Vagina (tissue), 2 donors: ENCODE data around the gene HAGHL. TPM values are rescaled to one million over a fixed set of nuclear protein-coding genes. Genes with fewer than 3 reads are reported as not detected.

Experiments
- DNase-seq, 2 donors: peaks; one replicate each; pipeline ENCODE4 v3.0.0-alpha.2; 2017; ENCODE audit errors: extremely low spot score in 2 of 2
- H3K27ac ChIP-seq: fragments of 200-600 bp; sonication (generic); one replicate; pipeline ENCODE4 v1.5.1; 2019
- H3K27me3 ChIP-seq: fragments of 200-600 bp; sonication (generic); one replicate; pipeline ENCODE4 v1.5.1; 2019
- H3K36me3 ChIP-seq, 2 donors: fragments of 200-600 bp; sonication (generic); one replicate each; pipeline ENCODE4 v1.5.1; 2017 to 2019
- H3K4me1 ChIP-seq: fragments of 200-600 bp; sonication (generic); one replicate; pipeline ENCODE4 v1.5.1; 2019
- H3K4me3 ChIP-seq, 2 donors: fragments of 200-600 bp; sonication (generic); 1 replicate in 1 of 2; 2 replicates in 1 of 2; pipeline ENCODE4 v1.5.1; 2016 to 2019
- H3K9me3 ChIP-seq: fragments of 200-600 bp; sonication (generic); one replicate; pipeline ENCODE4 v1.5.1; 2019
- CTCF ChIP-seq, 3 experiments: fragments of 450-650 bp in 2 of 3; fragments of 200-600 bp in 1 of 3; sonication (generic) in 1 of 3; IDR thresholded peaks; one replicate each; pipeline ENCODE4 v1.5.1; 2017 to 2019; ENCODE audit warnings: antibody characterized with exemption in 3 of 3, mild to moderate bottlenecking in 2 of 3, moderate library complexity in 2 of 3
- POLR2A ChIP-seq, 2 donors: fragments of 450-650 bp; IDR thresholded peaks; one replicate each; pipeline ENCODE4 v1.6.1; 2017; ENCODE audit warnings: antibody characterized with exemption in 2 of 2, mild to moderate bottlenecking in 2 of 2, moderate library complexity in 2 of 2
- POLR2AphosphoS5 ChIP-seq, 2 donors: sonication (generic); formaldehyde crosslinking; IDR thresholded peaks; one replicate each; pipeline ENCODE4 v1.9.0; 2017; ENCODE audit warnings: antibody characterized with exemption in 2 of 2, mild to moderate bottlenecking in 2 of 2, low read depth in 1 of 2; ENCODE audit not compliant: insufficient read depth in 1 of 2
- intact Hi-C: fragments of 100-400 bp; cut with DNase I; formaldehyde crosslinking; loops from one replicate; pipeline ENCODE4 v1.15.1; 2023
- total RNA-seq: library from RNA; depleted of rRNA; stranded (reverse); fragments of >200 nt; gene quantifications from one replicate; pipeline ENCODE4 v1.2.3, GENCODE V29; 2016

HAGHL gene
- total RNA-seq, 1 donor from 2014 or later = 5.2 TPM

GRCh38 chr16:735982-736453 is 9.1 kb downstream of the HAGHL start:
- DNase-seq = no peak
- H3K36me3 ChIP-seq = peaks cover 0 to 44% of the 10 kb centered on the region in 2 donors
- no peaks in the 10 kb centered on the region for H3K9me3 ChIP-seq
- peaks cover 23% of the 10 kb centered on the region for H3K4me1 ChIP-seq
- H3K4me3 ChIP-seq = no peak overlapping the region
- intact Hi-C loops = no loop called here
- TF ChIP-seq POLR2AphosphoS5 (IDR thresholded peaks at IDR 0.05; ENCODE audit: insufficient read depth in 1 of 2, low read depth in 1 of 2) (no peak), CTCF (IDR thresholded peaks at IDR 0.05) (no peak), POLR2A (IDR thresholded peaks at IDR 0.05) (no peak)
- no peak overlapping the region for H3K27ac ChIP-seq
- H3K27me3 ChIP-seq = no peaks in the 10 kb centered on the region

- no peak for DNase-seq
- H3K4me3 ChIP-seq = no peak overlapping the region
- H3K36me3 ChIP-seq = peaks cover 0 to 44% of the 10 kb centered on the region in 2 donors
- H3K4me1 ChIP-seq = peaks cover 28% of the 10 kb centered on the region
- intact Hi-C loops = no loop called here
- no peak for TF ChIP-seq POLR2AphosphoS5 (IDR thresholded peaks at IDR 0.05; ENCODE audit: insufficient read depth in 1 of 2, low read depth in 1 of 2)
- no peak for TF ChIP-seq POLR2A (IDR thresholded peaks at IDR 0.05)
- no peak for TF ChIP-seq CTCF (IDR thresholded peaks at IDR 0.05)
- no peaks in the 10 kb centered on the region for H3K27me3 ChIP-seq
- no peak overlapping the region for H3K27ac ChIP-seq
- H3K9me3 ChIP-seq = no peaks in the 10 kb centered on the region
These were observed 10.1 kb downstream of the HAGHL start for GRCh38 chr16:736936-737481.

GRCh38 chr16:739560-740458 is 12.9 kb downstream of the HAGHL start:
- H3K4me1 ChIP-seq = peaks cover 28% of the 10 kb centered on the region
- peak overlapping the region; percentile 85 to 90 for H3K4me3 ChIP-seq
- no peak for DNase-seq
- peak overlapping the region; percentile 67 for H3K27ac ChIP-seq
- TF ChIP-seq POLR2A (IDR thresholded peaks at IDR 0.05) (no peak), POLR2AphosphoS5 (IDR thresholded peaks at IDR 0.05; ENCODE audit: insufficient read depth in 1 of 2, low read depth in 1 of 2) (no peak), CTCF (IDR thresholded peaks at IDR 0.05) (no peak)
- H3K27me3 ChIP-seq = no peaks in the 10 kb centered on the region
- intact Hi-C loops = no loop called here
- peaks cover 0 to 26% of the 10 kb centered on the region in 2 donors for H3K36me3 ChIP-seq
- H3K9me3 ChIP-seq = no peaks in the 10 kb centered on the region

- no peak for DNase-seq
- H3K27me3 ChIP-seq = no peaks in the 10 kb centered on the region
- TF ChIP-seq POLR2AphosphoS5 (IDR thresholded peaks at IDR 0.05; ENCODE audit: insufficient read depth in 1 of 2, low read depth in 1 of 2) = no peak
- TF ChIP-seq CTCF (IDR thresholded peaks at IDR 0.05) = no peak
- no peak for TF ChIP-seq POLR2A (IDR thresholded peaks at IDR 0.05)
- intact Hi-C loops = no loop called here
- H3K9me3 ChIP-seq = no peaks in the 10 kb centered on the region
- H3K4me3 ChIP-seq = peak overlapping the region; percentile 85 to 90
- peaks cover 0 to 20% of the 10 kb centered on the region in 2 donors for H3K36me3 ChIP-seq
- H3K27ac ChIP-seq = peak overlapping the region; percentile 67
- H3K4me1 ChIP-seq = peaks cover 28% of the 10 kb centered on the region
These were observed 13.5 kb downstream of the HAGHL start for GRCh38 chr16:740459-740763.
